ENCODE results near the gene RALGPS1. TPM values are rescaled to one million over a fixed set of nuclear protein-coding genes. Genes with fewer than 3 reads are reported as not detected.

Gene RALGPS1
- total and polyA plus RNA-seq, 2 of the 13 experiments (the other 11 are each of a cell fraction or from before 2014, with no cell fraction given), result 3.7 to 6.5 TPM

- CTCF ChIA-PET (ENCODE audit: low intra/inter-chr PET ratio, low total read pairs), result no interaction called here
- BruUV-seq (replicated peaks), result no TSS peak
- in situ Hi-C loops (cut with HindIII; ENCODE audit: extremely low pct_ligation_motif_present, low pct_unique_long_range_greater_than_20kb), result no loop called here
Observed at GRCh38 chr9:127161081-127161624, 246.6 kb downstream of the RALGPS1 start.

More at GRCh38 chr9:127161081-127161624, 246.6 kb downstream of the RALGPS1 start:
- Histone ChIP-seq H3K79me2 (ENCODE audit: insufficient read depth, low read length) (no peaks in the 10 kb centered on the region), H3K27me3 (ENCODE audit: control insufficient read depth in 1 of 2, insufficient read depth in 2 of 2, low read length in 2 of 2) (no peaks in the 10 kb centered on the region), H3K9ac (ENCODE audit: insufficient read depth, low read depth, low read length) (no peak overlapping the region), H2AFZ (ENCODE audit: low read length) (no peak overlapping the region), H3K4me3 (replicated peaks in 1 of 3; ENCODE audit: insufficient read depth in 1 of 3, low read depth in 2 of 3, low read length in 3 of 3) (no peak overlapping the region), H3K9me3 (ENCODE audit: low read length) (no peaks in the 10 kb centered on the region), H3K4me2 (ENCODE audit: low read depth, low read length) (no peak overlapping the region), H3K36me3 (replicated peaks in 1 of 2; ENCODE audit: control insufficient read depth in 1 of 2, insufficient read depth in 2 of 2, low read length in 2 of 2) (no peaks in the 10 kb centered on the region), H3K27ac (ENCODE audit: extremely low read length, insufficient read depth, low read length) (no peak overlapping the region), H3K4me1 (ENCODE audit: insufficient read depth, low read length) (peaks cover 34% of the 10 kb centered on the region), H4K20me1 (ENCODE audit: insufficient read depth, low read length) (no peaks in the 10 kb centered on the region)
- DNase-seq (ENCODE audit: low spot score) (no peak), FAIRE-seq (no peak), ATAC-seq (no peak)
- WGBS (ENCODE audit: low lambda C conversion rate), result 94% methylated on average over 9 of the region's 9 CpGs
- POLR2A ChIA-PET, result no interaction called here
- intact Hi-C loops (cut with micrococcal nuclease; ENCODE audit: unreplicated experiment), result no loop called here
- TF ChIP-seq HHEX (CRISPR knock-in tag; IDR thresholded peaks at IDR 0.05) (no peak), ZNF619 (CRISPR knock-in tag; IDR thresholded peaks at IDR 0.05) (no peak), ZBTB39 (CRISPR knock-in tag; IDR thresholded peaks at IDR 0.05) (no peak), ZNF382 (CRISPR knock-in tag; IDR thresholded peaks at IDR 0.05; ENCODE audit: borderline replicate concordance) (no peak), ZNF10 (CRISPR knock-in tag; IDR thresholded peaks at IDR 0.05; ENCODE audit: borderline replicate concordance, low read depth) (no peak), TFAP4 (IDR thresholded peaks at IDR 0.05; ENCODE audit: borderline replicate concordance, low read depth) (no peak), HOXA5 (CRISPR knock-in tag; IDR thresholded peaks at IDR 0.05) (no peak)

Measured in HepG2 (cell line).